Stimulated activated CD8-positive, alpha-beta memory T cell treated with anti-CD3 and anti-CD28 coated beads, Interleukin-4, amount 100 ng/mL, for 24 hours (primary cell): ENCODE data around the gene HASPIN.

Source experiments
- DNase-seq: peaks from one replicate; pipeline ENCODE4 v3.0.0-alpha.2; 2020; ENCODE audit warnings: low read depth

The HASPIN gene

DNA sequence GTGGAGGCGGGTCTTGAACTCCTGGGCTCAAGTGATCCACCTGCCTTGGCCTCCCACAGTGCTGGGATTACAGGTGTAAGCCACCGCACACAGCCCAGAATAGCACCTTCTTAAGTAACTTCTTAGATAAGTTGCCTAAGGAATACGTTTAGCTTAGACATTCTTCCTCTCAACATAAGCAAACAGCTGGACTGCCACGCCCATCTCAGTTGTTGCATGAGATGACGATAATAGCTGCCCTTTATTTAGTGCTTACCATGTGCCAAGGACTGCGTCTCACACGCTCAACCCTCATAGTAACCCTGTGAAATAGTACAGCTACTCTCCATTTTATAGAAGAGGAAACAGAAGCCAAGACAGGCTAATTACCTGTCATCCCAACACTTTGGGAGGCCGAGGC lies 11.8 kb downstream of the HASPIN start:
- no peak for DNase-seq

DNA sequence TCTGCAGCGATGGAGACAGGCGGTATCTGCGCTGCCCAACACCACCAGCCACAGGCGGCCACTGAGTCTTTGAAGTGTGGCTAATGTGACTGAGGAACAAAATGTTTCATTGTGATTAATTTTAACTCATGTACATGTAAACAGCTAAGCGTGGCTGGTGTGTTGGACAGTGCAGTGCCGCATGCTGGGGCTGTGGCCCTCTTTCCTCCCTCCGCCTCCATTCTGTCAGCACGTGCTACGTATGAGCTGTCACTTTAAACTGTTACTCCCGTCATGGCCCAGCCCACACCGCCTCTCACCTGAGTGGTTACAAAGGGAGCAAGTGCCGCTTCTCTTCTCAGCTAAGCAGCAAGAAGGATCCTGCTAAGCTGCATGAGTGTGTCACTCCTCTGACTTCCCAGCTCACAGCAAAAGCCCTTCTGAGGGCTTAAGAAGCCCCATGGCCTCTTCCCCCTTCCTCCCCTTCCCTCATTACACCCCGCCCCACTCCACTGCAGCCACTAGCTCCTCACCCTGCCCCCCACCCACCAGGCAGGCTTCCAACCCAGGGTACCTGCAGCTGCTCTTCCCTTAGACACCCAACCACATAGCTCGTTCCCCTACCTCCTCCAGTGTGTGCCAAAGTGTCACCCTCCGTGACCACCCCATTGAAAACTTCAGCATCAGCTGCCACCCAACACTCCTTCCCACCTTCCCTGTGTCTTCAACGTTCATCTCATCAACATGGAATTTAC lies 15.0 kb downstream of the HASPIN start:
- peak; percentile 64 for DNase-seq

DNA sequence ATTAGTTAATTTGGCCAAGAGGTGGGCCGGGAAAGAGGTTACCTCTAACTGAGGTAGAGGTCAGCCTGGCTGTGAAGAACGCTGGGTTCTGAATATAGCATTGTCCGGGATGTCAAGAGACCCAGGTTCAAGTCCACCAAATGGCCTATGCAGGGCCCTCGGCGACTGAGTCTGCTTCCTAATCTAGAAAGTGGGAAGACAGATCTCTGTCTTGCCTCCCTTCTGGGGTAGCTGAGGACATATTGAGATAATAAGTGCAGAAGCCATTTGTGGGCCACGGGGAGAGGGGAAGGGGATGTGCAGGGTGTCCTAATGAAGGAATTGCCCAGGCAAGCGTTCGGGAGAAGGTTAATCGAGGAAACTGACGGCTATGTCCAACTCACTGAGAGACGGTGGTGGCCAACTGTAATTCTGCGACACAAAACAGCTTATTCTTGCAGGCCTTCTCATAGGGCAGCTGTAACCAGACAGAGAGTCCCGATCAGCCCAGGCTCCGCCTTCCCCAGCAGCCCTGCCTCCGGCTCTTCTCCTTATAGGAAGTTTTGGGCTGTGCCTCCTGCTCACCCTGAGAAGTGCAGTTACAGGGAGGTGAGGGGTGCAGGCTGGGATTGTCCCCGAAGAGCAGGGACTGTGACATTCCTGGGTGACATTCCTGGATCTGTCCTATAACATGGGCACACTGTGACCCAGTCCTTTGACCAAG lies 15.9 kb downstream of the HASPIN start:
- DNase-seq, result no peak

DNA sequence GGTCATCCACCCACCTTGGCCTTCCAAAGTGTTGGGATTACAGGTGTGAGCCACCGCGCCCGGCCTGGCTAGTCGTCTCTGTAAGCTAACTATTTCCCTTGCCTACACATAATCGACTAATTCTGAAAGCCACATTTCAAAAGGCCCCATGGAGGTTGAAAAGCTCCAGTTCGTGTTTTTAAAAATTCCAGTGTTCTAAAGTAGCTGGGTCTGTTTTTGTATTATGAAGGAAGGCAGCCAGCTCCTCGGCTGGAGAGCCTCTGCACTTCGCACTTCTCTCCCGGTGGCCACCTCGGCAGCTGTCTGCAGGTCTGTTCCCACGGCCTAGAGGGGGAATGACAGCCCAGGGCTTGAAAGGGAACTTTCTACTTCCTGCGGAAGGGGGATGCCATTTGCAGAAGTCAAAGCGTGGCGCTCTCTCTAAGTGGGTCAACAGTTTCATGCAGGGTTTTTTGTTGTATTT lies 16.9 kb downstream of the HASPIN start:
- no peak for DNase-seq

DNA sequence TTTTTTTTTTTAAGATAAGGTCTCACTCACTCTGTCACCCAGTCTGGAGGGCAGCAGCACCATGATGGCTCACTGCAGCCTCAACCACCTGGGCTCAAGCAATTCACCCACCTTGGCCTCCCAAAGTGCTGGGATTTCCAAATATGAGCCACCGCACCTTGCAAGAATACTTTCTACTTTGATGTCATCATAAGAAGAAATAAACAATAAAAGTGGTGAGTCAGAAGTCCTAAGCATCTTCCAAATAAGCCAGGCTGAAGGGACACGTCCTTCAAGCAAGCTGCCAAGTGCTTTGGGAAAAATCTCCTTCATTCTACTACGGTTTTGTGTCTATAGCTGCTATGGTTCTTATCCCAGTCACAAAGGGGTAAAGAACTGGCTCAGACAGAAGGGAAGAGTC lies 20.3 kb downstream of the HASPIN start:
- DNase-seq, result no peak

DNA sequence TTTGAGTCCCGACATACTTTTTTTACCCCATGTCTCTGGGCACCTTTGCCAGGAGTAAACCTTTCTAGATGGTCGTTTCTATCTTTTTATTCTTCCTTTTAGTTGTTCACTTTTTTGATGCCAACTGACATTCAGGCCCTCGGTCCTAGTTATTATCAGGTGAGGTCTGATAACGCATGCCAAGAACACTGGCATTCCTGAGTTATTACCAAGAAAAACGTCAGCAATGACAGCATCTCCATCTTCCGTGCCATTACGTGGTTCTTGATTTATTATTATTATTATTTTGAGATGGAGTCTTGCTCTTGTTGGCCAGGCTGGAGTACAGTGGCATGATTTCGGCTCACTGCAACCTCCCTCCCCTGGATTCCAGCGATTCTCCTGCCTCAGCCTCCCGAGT lies 21.4 kb downstream of the HASPIN start:
- no peak for DNase-seq

DNA sequence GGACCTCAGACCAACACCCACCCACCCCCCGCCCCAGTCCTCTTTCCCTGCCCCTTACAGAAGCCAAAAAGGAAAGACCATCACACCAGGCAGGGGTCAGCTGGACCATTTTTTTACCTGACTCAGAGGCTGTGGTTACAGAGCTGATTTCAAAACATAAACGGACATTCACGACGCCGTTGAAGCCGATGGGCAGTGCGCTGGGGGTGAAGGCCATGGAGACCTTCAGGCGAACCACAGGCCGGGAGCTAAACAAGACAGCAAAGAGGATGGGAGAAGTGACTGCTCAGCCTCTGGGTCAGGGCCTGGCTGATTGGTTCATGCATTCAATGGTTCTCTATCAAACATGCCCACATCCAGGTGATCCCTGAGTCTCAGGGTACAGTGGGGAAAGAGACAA lies 24.1 kb downstream of the HASPIN start:
- no peak for DNase-seq

DNA sequence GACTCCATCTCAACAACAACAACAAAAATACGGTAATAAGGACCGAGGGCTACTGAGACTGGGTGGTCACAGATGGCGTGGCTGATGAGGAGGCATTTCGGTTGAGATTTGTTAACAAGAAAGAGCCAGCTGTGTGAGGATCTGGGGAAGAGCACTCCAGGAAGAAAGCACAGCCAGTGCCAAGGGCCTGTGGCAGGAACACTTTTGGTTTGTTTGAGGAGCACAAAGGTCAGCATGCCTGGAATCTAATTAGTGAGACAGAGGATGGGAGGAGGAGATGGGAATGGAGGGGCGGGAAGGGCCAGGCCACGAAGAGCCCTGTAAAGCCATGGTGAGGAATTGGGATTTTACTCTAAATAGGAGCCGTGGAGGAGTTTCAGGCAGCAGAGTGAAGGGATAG lies 24.9 kb downstream of the HASPIN start:
- no peak for DNase-seq

DNA sequence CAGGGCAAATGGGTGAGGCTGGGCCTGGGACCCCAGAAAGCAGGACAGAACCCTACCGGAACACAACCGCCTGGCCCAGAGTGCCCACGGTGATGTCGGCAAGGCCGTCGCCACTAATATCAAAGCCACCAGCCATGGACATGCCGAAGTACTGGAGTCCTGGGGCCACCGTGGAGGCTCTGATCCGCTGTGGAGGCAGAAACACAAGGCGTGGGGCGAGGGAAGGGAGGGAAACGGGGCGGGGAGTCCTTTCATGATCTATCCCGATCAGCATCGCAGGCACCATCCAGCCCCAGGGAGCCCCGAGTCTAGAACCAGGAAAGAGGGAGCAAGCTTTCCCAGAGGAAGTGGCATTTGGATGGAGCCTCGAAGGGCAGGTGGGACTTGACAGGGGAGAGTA lies 26.6 kb downstream of the HASPIN start:
- no peak for DNase-seq

DNA sequence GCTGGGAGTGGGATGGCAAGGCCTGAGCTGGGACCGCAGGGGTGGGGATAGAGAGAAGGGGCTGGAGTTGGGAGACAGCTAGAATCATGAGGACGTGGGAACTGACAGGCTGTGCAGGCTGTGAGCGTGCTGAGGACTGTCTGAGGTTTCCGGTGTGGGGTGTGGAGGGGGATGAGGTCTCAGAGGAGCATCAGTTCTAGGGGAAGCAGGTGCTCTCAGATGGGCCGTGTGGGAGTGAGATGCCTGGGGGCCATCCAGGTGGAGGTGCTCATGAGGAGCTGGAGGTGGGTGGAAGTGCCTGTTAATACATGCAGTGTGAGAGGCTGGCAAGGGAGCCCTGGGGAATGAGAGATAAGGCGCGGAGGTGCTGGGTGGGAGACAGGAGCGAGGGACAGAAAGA lies 27.2 kb downstream of the HASPIN start:
- no peak for DNase-seq

DNA sequence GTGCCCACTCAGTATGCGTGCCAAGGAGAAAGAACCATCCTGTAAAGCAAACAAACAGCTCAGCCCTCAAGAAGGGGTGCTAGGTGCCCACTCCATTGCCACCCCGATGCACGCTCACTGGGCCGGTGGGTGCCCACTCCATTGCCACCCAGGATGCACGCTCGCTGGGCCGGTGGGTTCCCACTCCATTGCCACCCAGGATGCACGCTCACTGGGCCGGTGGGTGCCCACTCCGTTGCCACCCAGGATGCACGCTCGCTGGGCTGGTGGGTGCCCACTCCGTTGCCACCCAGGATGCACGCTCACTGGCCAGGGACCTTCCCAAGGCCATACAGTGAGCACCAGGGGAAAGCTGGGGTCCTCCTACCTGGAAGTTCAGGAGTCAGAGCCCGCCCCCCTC lies 28.1 kb downstream of the HASPIN start:
- DNase-seq, result no peak

DNA sequence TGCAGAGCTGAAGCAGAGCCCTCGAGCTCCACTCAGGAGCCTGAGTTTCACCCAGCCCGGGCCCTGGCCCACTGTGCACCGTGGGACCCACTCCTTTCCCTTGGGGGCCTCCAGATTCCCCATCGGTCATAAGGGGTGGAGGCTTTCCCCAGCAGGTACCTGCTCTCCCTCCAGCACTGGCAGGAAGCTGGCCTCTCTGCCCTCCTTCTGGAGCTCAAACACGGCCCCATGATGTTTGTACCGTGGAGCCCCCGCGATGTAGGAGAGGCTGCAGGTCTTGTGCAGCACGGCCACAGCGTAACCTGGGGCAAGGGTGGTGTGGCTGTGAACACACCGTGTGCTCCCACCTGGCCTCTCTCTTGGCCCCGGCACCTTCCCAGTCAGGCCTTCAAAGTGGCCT lies 29.9 kb downstream of the HASPIN start:
- DNase-seq, result no peak

DNA sequence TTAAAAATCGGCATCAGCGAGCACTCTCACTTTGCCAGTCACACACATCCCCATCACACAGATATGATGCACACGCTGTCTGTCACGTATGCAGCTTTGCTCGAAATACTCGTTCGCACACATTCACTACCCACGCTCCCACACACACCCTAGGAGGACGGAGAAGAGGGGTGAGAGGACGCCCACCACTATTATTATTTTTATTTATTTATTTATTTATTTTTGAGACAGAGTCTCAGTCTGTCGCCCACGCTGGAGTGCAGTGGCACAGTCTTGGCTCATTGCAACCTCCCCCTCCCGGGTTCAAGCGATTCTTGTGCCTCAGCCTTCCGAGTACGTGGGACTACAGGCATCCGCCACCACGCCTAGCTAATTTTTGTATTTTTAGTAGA lies 30.4 kb downstream of the HASPIN start:
- DNase-seq, result no peak

DNA sequence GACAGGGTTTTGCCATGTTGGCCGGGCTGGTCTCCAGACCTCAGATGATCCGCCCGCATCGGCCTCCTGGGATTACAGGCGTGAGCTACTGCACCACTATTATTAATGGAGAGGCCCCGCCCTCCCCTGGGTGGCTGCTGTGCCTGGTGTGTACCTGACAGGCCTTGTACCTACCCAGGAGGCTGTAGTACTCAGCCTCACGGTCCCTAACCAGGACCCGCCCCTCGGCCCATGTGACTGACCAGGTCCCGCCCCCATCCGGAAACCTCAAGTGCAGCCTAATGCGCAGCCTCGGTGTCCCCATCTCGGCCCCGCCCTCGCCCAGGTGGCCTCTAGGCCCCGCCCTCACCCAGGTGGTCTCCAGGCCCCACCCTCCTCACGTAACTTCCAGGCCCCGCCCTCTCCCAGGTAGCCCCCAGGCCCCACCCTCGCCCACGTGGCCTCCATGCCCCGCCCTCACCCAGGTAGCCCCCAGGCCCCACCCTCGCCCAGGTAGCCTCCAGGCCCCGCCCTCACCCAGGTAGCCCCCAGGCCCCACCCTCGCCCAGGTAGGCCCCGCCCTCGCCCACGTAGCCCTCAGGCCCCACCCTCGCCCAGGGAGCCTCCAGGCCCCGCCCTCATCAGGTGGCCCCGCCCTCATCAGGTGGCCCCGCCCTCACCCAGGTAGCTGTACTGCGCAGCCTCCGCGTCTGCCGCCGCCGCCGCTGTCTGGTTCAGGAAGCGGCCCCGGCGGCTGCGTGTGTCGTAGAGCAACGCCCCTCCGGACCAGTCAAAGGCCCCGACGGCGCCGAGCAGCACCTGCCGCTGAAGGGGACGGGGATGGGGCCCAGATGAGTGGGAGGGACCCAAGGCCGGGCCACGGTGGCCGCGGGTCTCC lies 31.0 kb downstream of the HASPIN start:
- no peak for DNase-seq

DNA sequence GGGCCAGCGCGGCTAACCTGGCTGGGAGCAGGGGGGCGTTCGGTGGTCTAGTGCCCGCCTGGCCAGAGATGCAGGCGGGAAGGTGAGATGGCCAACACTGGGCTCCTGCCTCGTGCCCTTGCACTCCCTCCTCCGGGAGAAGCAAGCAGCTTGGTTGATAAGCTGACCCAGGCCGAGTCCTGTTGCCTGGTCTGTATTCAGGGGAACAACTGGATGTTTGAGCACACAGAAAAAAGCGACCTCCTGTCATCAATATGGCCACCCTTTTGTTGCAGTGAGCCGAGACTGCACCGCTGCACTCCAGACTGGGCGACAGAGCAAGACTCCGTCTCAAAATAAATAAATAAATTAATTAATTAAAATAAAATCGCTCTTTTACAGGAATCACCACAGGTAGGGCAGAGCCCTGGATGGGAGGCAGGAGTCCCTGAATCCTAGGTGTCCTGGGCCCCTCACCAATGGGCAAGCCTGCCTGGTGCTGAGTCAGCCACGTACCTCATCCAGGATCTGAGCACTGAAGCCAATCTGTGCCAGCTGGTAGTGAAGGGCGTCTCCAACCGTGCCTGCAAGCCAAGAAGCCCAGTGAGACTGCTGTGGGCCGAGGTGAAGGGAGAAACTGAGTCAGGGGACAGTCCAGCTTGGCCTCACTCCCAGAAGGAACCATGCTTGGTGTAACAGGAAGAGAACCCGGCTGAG lies 31.8 kb downstream of the HASPIN start:
- DNase-seq, result no peak

DNA sequence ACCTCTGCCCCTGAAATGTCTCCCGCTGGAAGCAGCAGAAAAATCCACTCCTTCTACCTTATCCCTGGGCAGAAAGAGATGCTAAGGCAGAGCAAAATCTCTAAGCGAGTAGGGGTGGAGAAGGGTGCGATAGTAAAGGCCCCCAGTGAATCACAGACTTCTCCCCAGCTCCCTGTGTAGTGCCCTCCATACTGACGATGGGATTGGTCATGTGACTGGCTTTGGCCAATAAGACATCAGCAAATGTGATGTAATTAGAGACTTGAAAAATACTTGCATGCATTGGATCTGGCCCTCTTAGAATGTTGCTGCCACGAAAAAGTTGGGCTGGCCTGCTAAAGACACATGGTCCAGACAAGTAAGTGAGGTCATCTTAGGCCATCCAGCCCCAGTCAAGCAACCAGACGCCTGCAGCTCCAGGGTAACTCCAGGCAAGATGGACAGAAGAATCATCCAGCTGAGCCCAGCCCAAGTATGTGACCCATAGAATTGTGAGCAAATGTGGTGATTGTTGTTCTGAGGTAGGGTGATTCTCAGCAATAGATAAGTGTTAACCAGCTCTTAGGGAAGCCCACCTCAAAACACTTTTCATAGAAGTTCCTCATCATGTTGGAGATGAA lies 36.0 kb downstream of the HASPIN start:
- no peak for DNase-seq

DNA sequence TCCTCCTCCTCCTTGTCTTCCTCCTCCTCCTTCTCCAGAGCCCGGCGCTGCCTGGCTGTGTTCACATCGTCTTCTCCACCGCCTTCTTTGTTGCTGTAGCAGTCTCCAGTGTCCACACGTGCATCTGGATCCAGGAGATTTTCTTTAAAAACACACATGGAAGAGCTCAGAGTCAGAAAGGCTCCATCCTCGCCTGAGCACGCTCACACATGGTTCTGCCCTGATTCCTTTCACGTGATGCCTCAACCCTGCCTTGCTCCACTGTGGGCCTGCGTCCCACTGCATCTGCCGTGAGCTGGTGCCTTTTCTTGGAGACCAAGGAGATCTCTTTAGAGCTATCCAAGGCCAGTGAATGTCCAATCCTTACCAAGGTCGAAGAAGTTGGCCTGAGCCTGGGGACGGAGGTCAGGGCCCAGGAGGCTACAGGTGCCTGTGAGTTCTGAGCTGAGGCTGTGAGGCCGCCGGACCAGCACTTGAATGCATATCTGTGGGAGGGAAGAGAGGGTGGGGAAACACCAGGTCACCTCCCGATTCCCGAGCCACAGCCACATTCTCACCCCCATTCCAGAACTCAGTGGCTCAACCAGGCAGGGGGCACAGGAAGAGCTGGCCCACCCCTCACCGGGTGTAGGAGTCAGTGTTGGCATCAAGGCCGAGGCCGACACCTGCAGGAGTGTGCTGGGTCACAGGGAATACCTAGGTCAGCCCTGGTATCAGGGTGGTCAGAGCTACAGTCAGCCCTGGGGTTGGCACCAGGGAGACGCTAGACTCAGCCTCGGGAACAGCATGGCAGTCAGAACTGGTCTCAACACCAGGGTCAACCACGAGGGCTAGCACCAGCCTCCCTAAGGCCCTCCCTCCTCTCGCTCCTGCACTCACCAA lies 37.6 kb downstream of the HASPIN start:
- no peak for DNase-seq

DNA sequence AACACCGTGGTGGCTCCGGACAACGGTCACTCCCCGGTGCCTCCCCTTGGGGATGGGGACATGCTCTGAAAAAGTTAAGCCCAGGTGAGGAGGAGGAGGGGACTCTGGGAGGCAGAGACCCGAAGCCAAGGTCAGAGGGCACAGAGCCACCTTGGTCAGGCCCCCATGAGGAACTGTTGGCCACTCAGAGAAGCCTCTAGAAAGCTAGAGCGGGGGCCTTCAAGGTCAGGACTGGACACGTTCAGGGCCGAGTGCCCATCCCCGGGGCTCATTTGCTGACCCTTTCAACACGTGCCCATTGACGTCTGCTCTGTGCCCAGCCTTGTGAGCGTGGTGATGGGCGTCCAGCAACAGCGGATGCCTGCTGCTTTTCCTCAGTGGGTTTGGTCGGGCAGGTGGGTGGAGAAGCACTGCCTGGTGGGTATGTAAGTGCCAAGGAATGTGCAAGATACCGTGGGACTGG lies 38.2 kb downstream of the HASPIN start:
- no peak for DNase-seq

DNA sequence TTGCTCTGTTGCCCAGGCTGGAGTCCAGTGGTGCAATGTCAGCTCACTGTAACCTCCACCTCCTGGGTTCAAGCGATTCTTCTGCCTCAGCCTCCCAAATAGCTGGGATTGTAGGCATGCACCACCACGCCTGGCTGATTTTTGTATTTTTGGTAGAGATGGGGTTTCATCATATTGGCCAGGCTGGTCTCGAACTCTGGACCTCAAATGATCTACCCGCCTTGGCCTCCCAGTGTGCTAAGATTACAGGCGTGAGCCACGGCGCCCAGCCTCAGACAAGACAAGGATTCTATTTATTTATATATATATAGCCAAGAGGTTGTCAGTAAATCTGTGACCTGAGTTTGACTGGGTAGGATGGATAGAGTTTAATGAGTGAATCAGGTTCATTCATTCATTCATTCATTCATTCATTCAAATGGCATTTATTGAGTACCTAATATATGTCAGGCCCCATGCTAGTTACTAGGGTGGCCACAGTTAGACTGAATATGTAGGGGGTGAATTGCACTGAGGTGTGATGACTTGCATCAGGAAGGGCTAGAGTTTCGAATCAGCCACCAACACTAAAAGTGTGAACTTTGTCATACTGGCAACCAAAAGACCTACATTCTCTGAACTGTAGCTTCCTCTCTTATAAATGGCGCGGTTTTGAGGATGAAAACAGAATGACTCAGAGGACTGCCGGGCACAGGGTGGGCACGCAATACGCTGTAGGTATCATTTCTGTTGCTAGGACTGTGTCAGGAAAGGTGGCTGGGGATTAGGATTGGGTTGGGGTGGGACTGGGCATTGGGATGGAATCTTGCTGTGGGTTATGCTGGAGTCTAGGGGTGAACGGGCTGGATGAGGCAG lies 39.4 kb downstream of the HASPIN start:
- no peak for DNase-seq

DNA sequence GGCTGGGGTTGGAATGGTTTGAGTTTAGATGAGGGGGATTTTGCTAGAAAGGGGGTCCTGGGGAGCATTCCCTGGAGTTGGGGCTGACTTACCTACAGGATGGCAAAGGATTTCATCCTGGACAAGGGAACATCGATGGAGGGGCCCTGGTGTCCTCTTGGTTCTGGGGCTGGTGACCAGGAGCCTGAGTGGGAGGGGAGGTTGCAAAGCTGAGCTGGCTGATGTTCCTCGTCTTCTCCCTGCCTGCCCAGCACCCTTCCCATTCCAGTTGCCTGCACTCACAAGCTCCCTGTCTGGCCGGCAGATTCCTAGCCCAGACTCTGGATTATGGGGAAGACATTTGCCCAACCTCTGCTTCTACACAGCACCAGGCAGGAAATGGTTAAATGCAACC lies 40.1 kb downstream of the HASPIN start:
- DNase-seq, result no peak
